22Rv1 (cell line): ENCODE data around the gene NCS1.

Source experiments
- ZFX ChIP-seq: fragments of 450-650 bp; IDR thresholded peaks from 2 replicates; pipeline ENCODE4 v1.6.1; 2017; ENCODE audit warnings: antibody characterized with exemption, borderline replicate concordance
- TF ChIP-seq, protein P1 (sequence below): fragments of 450-650 bp; IDR thresholded peaks from 2 replicates; pipeline ENCODE4 v1.5.1; 2017; ENCODE audit warnings: mild to moderate bottlenecking

DNA sequence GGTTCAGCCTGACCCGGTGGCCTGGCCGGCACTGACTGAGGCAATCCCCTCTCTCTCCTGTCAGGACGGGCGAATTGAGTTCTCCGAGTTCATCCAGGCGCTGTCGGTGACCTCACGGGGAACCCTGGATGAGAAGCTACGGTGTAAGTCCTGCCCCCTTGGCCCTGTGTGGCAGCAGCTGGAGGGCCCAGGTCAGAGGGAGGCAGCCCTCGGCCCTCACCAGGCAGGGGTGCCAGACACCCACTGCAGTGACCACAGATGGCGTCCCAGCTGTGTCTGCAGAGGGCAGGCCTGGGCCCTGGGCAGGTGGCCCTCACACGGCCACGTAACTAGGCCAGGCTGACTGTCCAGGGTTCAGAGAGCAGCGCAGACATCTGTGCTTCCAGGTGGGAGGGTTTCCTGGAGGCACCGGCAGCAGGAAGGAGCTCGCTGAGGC, 47.5 kb downstream of the NCS1 start:
- TF ChIP-seq, protein P1, sequence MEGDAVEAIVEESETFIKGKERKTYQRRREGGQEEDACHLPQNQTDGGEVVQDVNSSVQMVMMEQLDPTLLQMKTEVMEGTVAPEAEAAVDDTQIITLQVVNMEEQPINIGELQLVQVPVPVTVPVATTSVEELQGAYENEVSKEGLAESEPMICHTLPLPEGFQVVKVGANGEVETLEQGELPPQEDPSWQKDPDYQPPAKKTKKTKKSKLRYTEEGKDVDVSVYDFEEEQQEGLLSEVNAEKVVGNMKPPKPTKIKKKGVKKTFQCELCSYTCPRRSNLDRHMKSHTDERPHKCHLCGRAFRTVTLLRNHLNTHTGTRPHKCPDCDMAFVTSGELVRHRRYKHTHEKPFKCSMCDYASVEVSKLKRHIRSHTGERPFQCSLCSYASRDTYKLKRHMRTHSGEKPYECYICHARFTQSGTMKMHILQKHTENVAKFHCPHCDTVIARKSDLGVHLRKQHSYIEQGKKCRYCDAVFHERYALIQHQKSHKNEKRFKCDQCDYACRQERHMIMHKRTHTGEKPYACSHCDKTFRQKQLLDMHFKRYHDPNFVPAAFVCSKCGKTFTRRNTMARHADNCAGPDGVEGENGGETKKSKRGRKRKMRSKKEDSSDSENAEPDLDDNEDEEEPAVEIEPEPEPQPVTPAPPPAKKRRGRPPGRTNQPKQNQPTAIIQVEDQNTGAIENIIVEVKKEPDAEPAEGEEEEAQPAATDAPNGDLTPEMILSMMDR, result no peak
- TF ChIP-seq ZFX, result no peak
